Ectodermal cell (in vitro differentiated cells): ENCODE results near the gene GNLY.

Experiments
- H3K27ac ChIP-seq: 2 replicates; pipeline ENCODE4 v1.7.0; 2013; ENCODE audit warnings: mild to moderate bottlenecking, low read depth, low read length; ENCODE audit not compliant: insufficient read depth, poor library complexity, severe bottlenecking
- H3K27me3 ChIP-seq: 2 replicates; pipeline ENCODE4 v1.7.0; 2013; ENCODE audit warnings: mild to moderate bottlenecking, low read length; ENCODE audit not compliant: insufficient read depth, control insufficient read depth, poor library complexity, severe bottlenecking
- H3K36me3 ChIP-seq: one replicate; pipeline ENCODE4 v1.7.0; 2013; ENCODE audit warnings: low read length; ENCODE audit not compliant: control insufficient read depth, insufficient read depth
- H3K4me1 ChIP-seq: one replicate; pipeline ENCODE4 v1.7.0; 2013; ENCODE audit warnings: low read length; ENCODE audit not compliant: control insufficient read depth, insufficient read depth
- H3K4me3 ChIP-seq: 2 replicates; pipeline ENCODE4 v1.7.0; 2013; ENCODE audit warnings: low read depth, low read length, control low read depth; ENCODE audit not compliant: insufficient read depth
- H3K9me3 ChIP-seq: 2 replicates; pipeline ENCODE4 v1.7.0; 2013; ENCODE audit warnings: mild to moderate bottlenecking, low read length, moderate library complexity; ENCODE audit not compliant: control insufficient read depth
- WGBS, 2 experiments: methylation state at CpG; one replicate each; pipeline ENCODE4 v1.1.7; 2013; ENCODE audit warnings: missing lambda C conversion rate in 2 of 2; 5-methylcytosine and 5-hydroxymethylcytosine counted together

Gene GNLY

DNA sequence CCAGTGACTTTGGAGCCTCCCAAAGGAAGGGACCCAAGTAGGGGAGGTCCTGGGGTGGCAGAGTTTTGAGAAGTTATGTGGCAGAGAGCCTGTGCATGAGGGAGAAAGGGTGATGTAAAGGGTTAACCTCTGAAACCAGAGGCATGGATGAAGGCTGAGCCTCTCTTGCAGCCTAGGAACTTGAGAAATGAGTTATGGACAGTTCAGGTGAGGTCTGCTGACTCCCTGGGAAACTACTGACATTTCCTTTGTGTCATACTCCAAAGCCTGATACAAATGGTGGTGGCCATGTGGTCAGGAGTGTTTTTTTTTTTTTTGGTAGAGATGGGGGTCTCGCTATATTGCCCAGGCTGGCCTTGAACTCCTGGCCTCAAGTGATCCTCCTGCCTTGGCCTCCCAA lies 12.4 kb upstream of the GNLY start:
- WGBS, 2 experiments = 79 to 90% methylated on average over 1 of the region's 1 CpG
- Histone ChIP-seq H3K27ac (no peak overlapping the region), H3K36me3 (no peaks in the 10 kb centered on the region), H3K9me3 (no peaks in the 10 kb centered on the region), H3K4me3 (no peak overlapping the region), H3K27me3 (peaks cover 10% of the 10 kb centered on the region), H3K4me1 (no peaks in the 10 kb centered on the region)

DNA sequence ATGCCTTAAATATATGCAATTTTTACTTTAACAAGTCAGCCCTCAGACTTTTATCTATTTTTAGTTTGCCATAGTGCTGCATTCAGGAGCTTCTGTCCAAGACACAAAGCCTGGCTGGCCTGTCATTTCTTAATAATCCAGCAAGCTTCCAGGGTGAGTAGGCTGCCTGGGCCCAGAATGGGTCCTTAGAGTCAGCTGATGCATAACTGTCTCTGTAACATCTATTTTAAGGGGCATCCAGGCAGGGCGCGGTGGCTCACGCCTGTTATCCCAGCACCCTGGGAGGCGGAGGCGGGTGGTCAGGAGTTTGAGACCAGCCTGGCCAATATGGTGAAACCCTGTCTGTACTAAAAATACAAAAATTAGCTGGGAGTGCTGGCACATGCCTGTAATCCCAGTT lies 11.8 kb upstream of the GNLY start:
- H3K9me3 ChIP-seq = no peaks in the 10 kb centered on the region
- H3K4me1 ChIP-seq = no peaks in the 10 kb centered on the region
- H3K36me3 ChIP-seq = no peaks in the 10 kb centered on the region
- no peak overlapping the region for H3K27ac ChIP-seq
- no peak overlapping the region for H3K4me3 ChIP-seq
- peaks cover 10% of the 10 kb centered on the region for H3K27me3 ChIP-seq
- whole genome bisulfite sequencing, 2 experiments = 91 to 94% methylated on average over 5 of the region's 5 CpGs

GRCh38 chr2:85684380-85684779 lies 9.8 kb upstream of the GNLY start:
- Histone ChIP-seq H3K27ac (no peak overlapping the region), H3K4me3 (no peak overlapping the region), H3K9me3 (no peaks in the 10 kb centered on the region), H3K27me3 (peaks cover 8% of the 10 kb centered on the region), H3K36me3 (no peaks in the 10 kb centered on the region), H3K4me1 (no peaks in the 10 kb centered on the region)
- 89 to 92% methylated on average over 4 of the region's 4 CpGs for WGBS, 2 experiments

- H3K9me3 ChIP-seq = no peaks in the 10 kb centered on the region
- no peak overlapping the region for H3K4me3 ChIP-seq
- H3K4me1 ChIP-seq = no peaks in the 10 kb centered on the region
- H3K27ac ChIP-seq = no peak overlapping the region
- H3K36me3 ChIP-seq = no peaks in the 10 kb centered on the region
- peaks cover 5% of the 10 kb centered on the region for H3K27me3 ChIP-seq
- WGBS, 2 experiments = 86 to 92% methylated on average over 4 of the region's 4 CpGs
Observed at GRCh38 chr2:85684806-85685205, 9.4 kb upstream of the GNLY start.

GRCh38 chr2:85690932-85691331 lies 3.2 kb upstream of the GNLY start:
- Histone ChIP-seq H3K4me3 (no peak overlapping the region), H3K4me1 (no peaks in the 10 kb centered on the region), H3K9me3 (no peaks in the 10 kb centered on the region), H3K36me3 (no peaks in the 10 kb centered on the region), H3K27me3 (no peaks in the 10 kb centered on the region), H3K27ac (no peak overlapping the region)
- WGBS, 2 experiments = 86 to 90% methylated on average over 4 of the region's 4 CpGs

DNA sequence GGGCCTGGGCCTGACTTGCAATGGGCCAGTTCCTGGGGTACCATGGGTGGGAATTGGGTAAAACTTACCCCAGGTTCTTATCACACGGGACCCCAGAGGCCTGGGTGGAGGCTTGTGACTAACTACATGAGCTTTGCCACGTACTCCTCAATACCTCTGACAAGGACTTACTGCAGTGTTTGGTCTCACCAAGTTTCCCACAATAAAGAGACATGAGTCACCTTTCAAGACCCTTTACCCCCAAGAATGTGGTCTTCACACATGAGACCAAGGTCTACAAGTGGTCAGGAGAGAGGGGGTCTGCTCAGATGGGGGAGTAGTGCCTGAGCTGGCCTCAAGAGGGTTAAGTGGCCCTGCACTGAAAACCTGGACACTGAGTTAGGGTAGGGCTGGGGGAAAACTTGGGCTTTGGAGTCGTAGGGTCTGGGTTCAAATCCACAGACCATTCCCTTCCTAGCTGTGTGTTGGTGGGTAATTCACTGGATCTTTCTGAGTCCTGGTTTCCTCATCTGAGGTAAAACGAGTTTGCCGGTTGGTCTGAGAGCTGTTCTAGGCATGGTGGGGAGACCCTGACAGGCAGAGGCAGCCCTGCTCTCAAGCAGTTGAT lies 2.0 kb upstream of the GNLY start:
- H3K36me3 ChIP-seq = no peaks in the 10 kb centered on the region

DNA sequence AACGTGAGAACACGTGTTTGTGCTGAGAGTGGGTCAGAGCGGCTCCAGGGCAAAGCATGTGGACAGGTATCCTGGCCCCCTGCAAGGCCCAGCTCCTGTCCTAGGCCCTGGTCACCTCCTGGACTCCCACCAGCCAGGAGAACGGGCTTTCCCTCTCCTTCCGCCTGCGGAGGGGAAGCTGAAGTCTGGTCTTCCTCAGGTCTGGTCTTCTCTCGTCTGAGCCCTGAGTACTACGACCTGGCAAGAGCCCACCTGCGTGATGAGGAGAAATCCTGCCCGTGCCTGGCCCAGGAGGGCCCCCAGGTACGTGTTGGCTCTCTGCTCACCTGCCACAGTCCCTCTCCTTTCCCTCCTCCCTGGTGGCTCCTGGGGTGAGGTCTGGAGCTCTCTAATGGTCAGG lies 963 bp downstream of the GNLY start:
- H3K36me3 ChIP-seq = no peaks in the 10 kb centered on the region
- no peak overlapping the region for H3K27ac ChIP-seq
- no peaks in the 10 kb centered on the region for H3K9me3 ChIP-seq
- WGBS, 2 experiments = 87 to 90% methylated on average over 11 of the region's 11 CpGs
- no peak overlapping the region for H3K4me3 ChIP-seq
- H3K27me3 ChIP-seq = no peaks in the 10 kb centered on the region
- no peaks in the 10 kb centered on the region for H3K4me1 ChIP-seq

More for the DNA sequence above, 2.0 kb upstream of the GNLY start:
- Histone ChIP-seq H3K9me3 (no peaks in the 10 kb centered on the region), H3K4me3 (no peak overlapping the region), H3K27ac (no peak overlapping the region), H3K4me1 (no peaks in the 10 kb centered on the region), H3K27me3 (no peaks in the 10 kb centered on the region)
- 92 to 93% methylated on average over 5 of the region's 5 CpGs for WGBS, 2 experiments

DNA sequence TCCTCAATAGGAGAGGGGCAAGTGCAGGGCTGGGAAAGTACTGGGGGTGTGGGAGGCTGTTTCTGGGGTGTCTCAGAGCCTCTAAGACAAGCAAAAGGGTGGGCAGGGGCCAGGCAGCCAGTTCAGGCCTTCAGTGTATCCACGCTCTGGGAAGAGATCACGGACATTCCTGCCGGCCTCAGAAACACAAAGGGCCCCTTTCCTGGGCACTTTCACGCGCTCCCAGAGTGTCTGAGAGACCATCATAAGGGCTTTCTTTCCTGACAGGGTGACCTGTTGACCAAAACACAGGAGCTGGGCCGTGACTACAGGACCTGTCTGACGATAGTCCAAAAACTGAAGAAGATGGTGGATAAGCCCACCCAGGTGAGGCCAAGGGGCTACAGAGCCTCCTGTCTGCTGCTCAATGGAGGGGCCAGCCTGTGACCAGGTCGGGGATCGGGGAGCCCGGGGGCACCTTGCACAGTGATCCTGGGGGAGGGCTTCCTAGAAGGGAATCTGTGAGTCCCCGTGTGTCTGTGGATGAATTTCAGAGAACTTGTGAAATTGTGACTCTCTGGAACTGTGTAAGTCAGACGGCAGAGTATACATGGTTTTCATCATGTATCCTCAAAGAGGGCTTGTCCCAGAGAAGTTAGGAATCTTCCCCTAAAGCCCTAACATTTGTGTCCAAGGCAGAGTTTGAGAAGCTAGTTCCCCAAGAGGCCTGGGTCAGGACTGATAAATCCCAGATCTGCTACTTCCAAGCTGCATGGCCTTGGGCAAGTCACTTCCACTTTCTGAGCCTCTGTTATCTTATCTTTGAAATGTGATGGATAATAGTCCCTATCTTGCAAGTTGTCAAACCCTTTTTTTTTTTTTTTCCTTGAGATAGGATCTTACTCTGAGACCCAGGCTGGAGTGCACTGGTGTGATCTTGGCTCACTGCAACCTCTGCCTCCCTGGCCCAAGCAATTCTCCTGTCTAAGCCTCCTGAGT lies 1.8 kb downstream of the GNLY start:
- H3K27ac ChIP-seq = no peak overlapping the region
- no peaks in the 10 kb centered on the region for H3K4me1 ChIP-seq
- H3K4me3 ChIP-seq = no peak overlapping the region
- 91% methylated on average over 12 of the region's 12 CpGs for WGBS, 2 experiments
- no peaks in the 10 kb centered on the region for H3K9me3 ChIP-seq
- H3K27me3 ChIP-seq = no peaks in the 10 kb centered on the region
- H3K36me3 ChIP-seq = no peaks in the 10 kb centered on the region

DNA sequence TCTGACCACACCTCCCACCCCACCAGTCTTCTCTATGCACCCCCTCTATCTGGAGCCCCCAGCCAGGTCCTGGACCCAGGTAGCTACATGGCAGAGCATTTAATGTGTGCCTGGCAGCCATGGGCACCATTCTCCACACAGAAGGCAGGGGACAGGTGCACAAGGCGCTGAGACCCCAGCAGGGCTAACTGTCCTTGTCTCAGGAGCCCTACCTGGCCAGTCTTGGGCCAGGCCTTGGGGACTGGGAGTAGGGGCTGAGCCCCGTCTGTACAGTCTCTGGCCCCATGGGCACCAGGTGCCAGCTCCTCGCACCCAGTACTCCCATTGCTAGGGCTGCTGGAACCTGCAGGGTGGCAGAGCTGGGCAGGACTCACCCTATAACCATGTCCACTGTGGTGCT lies 2.9 kb downstream of the GNLY start:
- 86% methylated on average over 3 of the region's 3 CpGs for WGBS, 2 experiments
- no peaks in the 10 kb centered on the region for H3K9me3 ChIP-seq

GRCh38 chr2:85697716-85698115 lies 3.6 kb downstream of the GNLY start:
- Histone ChIP-seq H3K9me3 (no peaks in the 10 kb centered on the region), H3K4me1 (no peaks in the 10 kb centered on the region), H3K36me3 (no peaks in the 10 kb centered on the region), H3K27ac (no peak overlapping the region), H3K27me3 (no peaks in the 10 kb centered on the region), H3K4me3 (no peak overlapping the region)
- WGBS, 2 experiments = 66 to 69% methylated on average over 2 of the region's 2 CpGs

More for the DNA sequence above, 2.9 kb downstream of the GNLY start:
- H3K36me3 ChIP-seq = no peaks in the 10 kb centered on the region
- no peaks in the 10 kb centered on the region for H3K4me1 ChIP-seq
- no peaks in the 10 kb centered on the region for H3K27me3 ChIP-seq
- H3K4me3 ChIP-seq = no peak overlapping the region
- H3K27ac ChIP-seq = no peak overlapping the region
